Measurements from ENCODE around the gene GLIS1. TPM values are rescaled to one million over a fixed set of nuclear protein-coding genes. Genes with fewer than 3 reads are reported as not detected.
A peak's percentile ranks its signal among the peaks of the same experiment; 100 is the strongest.

GLIS1 gene
- total RNA-seq, 1 donor: 2.9 TPM

DNA sequence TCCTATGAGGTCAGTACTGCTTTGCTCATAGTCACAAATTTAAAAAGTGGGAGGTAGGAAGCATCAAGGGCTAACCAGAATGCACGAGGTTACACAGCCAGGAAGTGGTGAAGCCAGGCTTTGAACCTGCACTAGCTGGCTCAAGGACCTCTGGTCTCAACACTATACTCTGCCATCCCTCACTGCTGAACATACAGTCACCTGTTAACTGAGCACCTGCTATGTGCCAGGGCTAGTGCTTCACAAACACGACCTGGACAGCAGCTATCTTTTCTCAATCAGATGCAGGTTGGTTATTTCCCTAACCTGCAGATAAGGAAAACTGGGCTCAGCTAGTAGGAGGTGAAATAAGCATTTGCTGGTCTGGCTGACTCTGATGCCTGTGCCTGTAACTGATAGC lies 73.0 kb downstream of the GLIS1 start:
- H3K36me3 ChIP-seq (ENCODE audit: insufficient read depth, low read length): no peaks in the 10 kb centered on the region
- TF ChIP-seq, protein P1, sequence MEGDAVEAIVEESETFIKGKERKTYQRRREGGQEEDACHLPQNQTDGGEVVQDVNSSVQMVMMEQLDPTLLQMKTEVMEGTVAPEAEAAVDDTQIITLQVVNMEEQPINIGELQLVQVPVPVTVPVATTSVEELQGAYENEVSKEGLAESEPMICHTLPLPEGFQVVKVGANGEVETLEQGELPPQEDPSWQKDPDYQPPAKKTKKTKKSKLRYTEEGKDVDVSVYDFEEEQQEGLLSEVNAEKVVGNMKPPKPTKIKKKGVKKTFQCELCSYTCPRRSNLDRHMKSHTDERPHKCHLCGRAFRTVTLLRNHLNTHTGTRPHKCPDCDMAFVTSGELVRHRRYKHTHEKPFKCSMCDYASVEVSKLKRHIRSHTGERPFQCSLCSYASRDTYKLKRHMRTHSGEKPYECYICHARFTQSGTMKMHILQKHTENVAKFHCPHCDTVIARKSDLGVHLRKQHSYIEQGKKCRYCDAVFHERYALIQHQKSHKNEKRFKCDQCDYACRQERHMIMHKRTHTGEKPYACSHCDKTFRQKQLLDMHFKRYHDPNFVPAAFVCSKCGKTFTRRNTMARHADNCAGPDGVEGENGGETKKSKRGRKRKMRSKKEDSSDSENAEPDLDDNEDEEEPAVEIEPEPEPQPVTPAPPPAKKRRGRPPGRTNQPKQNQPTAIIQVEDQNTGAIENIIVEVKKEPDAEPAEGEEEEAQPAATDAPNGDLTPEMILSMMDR (IDR thresholded peaks at IDR 0.05; ENCODE audit: extremely low read depth, low read depth, low read length): no peak
- H3K27me3 ChIP-seq (ENCODE audit: insufficient read depth, low read length): no peaks in the 10 kb centered on the region
- H2AFZ ChIP-seq (ENCODE audit: low read length): no peak overlapping the region
- no peaks in the 10 kb centered on the region for H3K9me3 ChIP-seq (ENCODE audit: low read depth, low read length)
- H3K27ac ChIP-seq (ENCODE audit: low read depth, low read length): no peak overlapping the region
- no peaks in the 10 kb centered on the region for H3K79me2 ChIP-seq (ENCODE audit: insufficient read depth, low read length)
- no peak overlapping the region for H3K4me2 ChIP-seq (ENCODE audit: insufficient read depth, low read length)
- H3K4me3 ChIP-seq (ENCODE audit: insufficient read depth, low read length): no peak overlapping the region
- no peaks in the 10 kb centered on the region for H3K4me1 ChIP-seq (ENCODE audit: insufficient read depth, low read length)
- peaks cover 74% of the 10 kb centered on the region for H4K20me1 ChIP-seq (ENCODE audit: insufficient read depth, low read length)
- peak; percentile 66 for DNase-seq (ENCODE audit: insufficient read length, low spot score, missing footprints)

DNA sequence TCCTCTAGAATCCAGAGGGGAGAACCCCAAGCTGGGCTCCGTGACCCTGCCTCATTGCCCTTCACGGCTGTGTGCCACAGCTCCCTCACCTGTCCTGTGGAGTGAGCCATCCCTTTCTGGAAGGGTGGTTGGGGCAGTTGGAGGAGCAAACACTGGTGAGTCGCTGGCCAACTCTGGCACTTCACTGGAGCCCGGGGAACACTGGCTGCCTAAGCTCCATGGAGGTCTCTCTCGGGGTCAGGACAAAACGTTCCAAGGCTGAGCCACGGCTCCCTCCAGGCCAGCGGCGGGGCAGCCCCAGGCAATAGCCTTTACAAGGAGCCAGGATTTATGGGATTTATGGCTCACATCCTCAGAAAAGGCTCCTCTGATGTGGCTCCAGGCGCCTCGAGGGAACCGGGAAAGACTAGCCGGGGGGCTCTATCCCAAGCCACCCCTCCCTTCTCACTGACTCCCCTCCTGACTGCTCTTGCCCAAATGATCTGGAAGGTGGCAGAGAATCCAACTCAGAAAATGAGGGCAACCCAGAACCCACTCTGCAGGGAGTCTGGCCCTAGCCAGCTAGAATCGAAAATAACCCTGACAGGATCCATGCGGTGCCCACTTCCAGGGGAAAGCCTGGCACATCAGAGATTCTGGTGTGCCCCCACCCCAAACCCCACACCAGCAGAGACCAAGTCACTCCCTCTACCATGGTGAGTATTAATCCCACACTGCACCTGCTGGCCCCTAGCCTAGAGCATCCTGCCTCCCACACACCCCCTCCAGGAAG lies 75.2 kb downstream of the GLIS1 start:
- DNase-seq (ENCODE audit: insufficient read length, low spot score, missing footprints): peak; percentile 32
- TF ChIP-seq, protein P1 (IDR thresholded peaks at IDR 0.05; ENCODE audit: extremely low read depth, low read depth, low read length): no peak
- H3K4me2 ChIP-seq (ENCODE audit: insufficient read depth, low read length): no peak overlapping the region

DNA sequence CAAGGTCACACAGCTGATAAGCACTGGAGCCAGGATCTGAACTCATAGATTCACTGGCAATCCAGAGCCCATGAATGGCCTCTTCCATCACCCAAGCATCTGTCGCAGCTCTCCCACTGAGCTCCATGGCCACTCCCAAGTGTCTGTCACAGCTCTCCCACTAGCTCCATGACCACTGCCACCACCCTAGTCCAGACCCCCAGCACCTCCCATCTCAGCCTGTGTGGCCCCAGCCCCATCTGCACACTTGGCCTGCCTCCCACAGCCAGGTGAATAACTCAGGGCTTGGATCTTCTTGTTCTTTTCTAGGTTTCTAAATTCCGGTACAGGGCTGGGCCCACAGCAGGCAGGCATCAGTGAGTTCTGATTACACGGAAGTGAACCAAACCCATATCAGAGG lies 76.0 kb downstream of the GLIS1 start:
- H3K79me2 ChIP-seq (ENCODE audit: insufficient read depth, low read length): no peaks in the 10 kb centered on the region
- H3K36me3 ChIP-seq (ENCODE audit: insufficient read depth, low read length): no peaks in the 10 kb centered on the region
- H3K27ac ChIP-seq (ENCODE audit: low read depth, low read length): no peak overlapping the region
- H3K4me1 ChIP-seq (ENCODE audit: insufficient read depth, low read length): no peaks in the 10 kb centered on the region
- H3K4me3 ChIP-seq (ENCODE audit: insufficient read depth, low read length): no peak overlapping the region
- TF ChIP-seq, protein P1 (IDR thresholded peaks at IDR 0.05; ENCODE audit: extremely low read depth, low read depth, low read length): no peak
- DNase-seq (ENCODE audit: insufficient read length, low spot score, missing footprints): peak; percentile 5
- no peak overlapping the region for H3K4me2 ChIP-seq (ENCODE audit: insufficient read depth, low read length)
- H2AFZ ChIP-seq (ENCODE audit: low read length): no peak overlapping the region
- H3K27me3 ChIP-seq (ENCODE audit: insufficient read depth, low read length): peaks cover 8% of the 10 kb centered on the region
- H4K20me1 ChIP-seq (ENCODE audit: insufficient read depth, low read length): peaks cover 78% of the 10 kb centered on the region
- H3K9me3 ChIP-seq (ENCODE audit: low read depth, low read length): no peaks in the 10 kb centered on the region

More for the DNA sequence above, 75.2 kb downstream of the GLIS1 start:
- Histone ChIP-seq H3K36me3 (ENCODE audit: insufficient read depth, low read length) (no peaks in the 10 kb centered on the region), H3K4me1 (ENCODE audit: insufficient read depth, low read length) (no peaks in the 10 kb centered on the region), H4K20me1 (ENCODE audit: insufficient read depth, low read length) (peaks cover 75% of the 10 kb centered on the region), H3K27me3 (ENCODE audit: insufficient read depth, low read length) (peaks cover under 1% of the 10 kb centered on the region), H3K27ac (ENCODE audit: low read depth, low read length) (no peak overlapping the region), H2AFZ (ENCODE audit: low read length) (no peak overlapping the region), H3K9me3 (ENCODE audit: low read depth, low read length) (no peaks in the 10 kb centered on the region), H3K79me2 (ENCODE audit: insufficient read depth, low read length) (no peaks in the 10 kb centered on the region), H3K4me3 (ENCODE audit: insufficient read depth, low read length) (no peak overlapping the region)

DNA sequence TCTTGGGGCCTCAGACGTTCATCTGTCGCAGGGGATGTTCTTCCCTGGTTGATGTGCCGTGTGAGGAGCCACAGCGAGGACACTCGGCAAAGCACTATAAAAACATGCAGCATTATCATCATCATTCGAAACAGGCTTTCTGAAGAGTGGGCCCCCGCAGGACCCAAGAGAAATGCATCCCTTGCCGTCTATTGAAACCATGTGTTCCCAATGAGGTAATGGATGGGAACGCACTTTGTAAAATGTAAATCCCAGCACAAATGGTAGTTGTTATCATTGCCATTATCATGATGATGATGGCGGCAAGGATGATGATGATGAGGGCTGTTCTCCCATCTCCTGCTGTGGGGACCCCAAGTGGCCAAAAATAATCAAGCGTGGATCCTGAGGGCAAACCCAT lies 76.8 kb downstream of the GLIS1 start:
- H3K4me2 ChIP-seq (ENCODE audit: insufficient read depth, low read length): no peak overlapping the region
- H3K27ac ChIP-seq (ENCODE audit: low read depth, low read length): no peak overlapping the region
- H3K9me3 ChIP-seq (ENCODE audit: low read depth, low read length): no peaks in the 10 kb centered on the region
- H3K27me3 ChIP-seq (ENCODE audit: insufficient read depth, low read length): peaks cover 10% of the 10 kb centered on the region
- peaks cover under 1% of the 10 kb centered on the region for H3K4me1 ChIP-seq (ENCODE audit: insufficient read depth, low read length)
- no peaks in the 10 kb centered on the region for H3K79me2 ChIP-seq (ENCODE audit: insufficient read depth, low read length)
- no peak overlapping the region for H2AFZ ChIP-seq (ENCODE audit: low read length)
- DNase-seq (ENCODE audit: insufficient read length, low spot score, missing footprints): no peak
- no peak overlapping the region for H3K4me3 ChIP-seq (ENCODE audit: insufficient read depth, low read length)
- peaks cover 79% of the 10 kb centered on the region for H4K20me1 ChIP-seq (ENCODE audit: insufficient read depth, low read length)
- TF ChIP-seq, protein P1 (IDR thresholded peaks at IDR 0.05; ENCODE audit: extremely low read depth, low read depth, low read length): no peak
- no peaks in the 10 kb centered on the region for H3K36me3 ChIP-seq (ENCODE audit: insufficient read depth, low read length)

Measured in osteoblast (primary cell).